Stimulated activated CD4-positive, alpha-beta T cell treated with anti-CD3 and anti-CD28 coated beads, Interleukin-12 subunit alpha, Interleukin-12 subunit beta, amount 100 ng/mL, for 24 hours (primary cell): ENCODE data around the gene CFHR4.
"Not testable (repeated sequence)": the region's sequence is repeated elsewhere in the genome, so short reads cannot be mapped to it uniquely, and the experiment has no call there.

ENCODE experiments used
- DNase-seq, 2 experiments: peaks; one replicate each; pipeline ENCODE4 v3.0.0-alpha.2; 2020; ENCODE audit warnings: low read depth in 2 of 2

The CFHR4 gene

GRCh38 chr1:196887515-196888239 is at the start of gene CFHR4:
TSS of gene CFHR4 (plus strand) at chr1:196888052. CDS start at chr1:196888151, 99 bp downstream.
- no peak for DNase-seq

DNA sequence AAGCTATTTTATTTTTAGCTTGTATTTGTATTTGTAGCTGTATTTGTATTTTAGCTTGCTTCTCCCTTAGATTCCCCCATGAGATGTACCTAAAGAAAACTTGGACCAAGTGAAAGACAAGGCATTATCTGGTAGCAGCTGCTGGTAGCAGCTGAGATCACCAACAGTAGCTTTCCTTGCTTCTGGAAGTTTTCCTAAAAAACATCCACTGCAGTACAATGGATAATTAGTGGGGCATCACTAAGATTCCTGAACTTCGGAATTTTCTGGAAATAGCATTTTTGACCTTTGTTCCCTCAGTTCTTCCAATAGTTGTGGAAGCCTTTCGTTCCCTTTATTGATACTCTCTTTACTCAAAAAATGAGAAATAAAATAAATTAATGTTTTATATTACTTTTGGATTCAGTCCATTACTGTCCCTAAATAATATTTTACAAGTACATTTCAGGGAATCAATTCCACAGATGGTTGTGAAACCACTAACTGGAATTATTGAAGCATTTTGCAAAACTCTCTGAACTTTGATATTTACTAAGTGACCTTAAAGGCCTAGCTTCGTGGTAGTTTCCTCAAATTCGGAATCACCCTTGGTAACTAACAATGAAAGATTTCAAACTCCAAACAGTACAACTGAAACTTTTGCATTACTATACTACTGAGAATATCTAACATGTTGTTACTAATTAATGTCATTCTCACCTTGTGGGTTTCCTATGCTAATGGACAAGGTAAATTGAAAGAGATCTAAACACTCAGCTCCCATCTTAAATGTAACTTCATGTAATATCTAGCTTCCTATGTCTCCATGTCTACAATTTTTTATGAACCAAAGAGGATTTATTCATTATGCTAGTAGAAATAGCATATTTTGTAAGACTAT is 38.0 kb upstream of the CFHR4 start:
- DNase-seq, result not testable (repeated sequence)

DNA sequence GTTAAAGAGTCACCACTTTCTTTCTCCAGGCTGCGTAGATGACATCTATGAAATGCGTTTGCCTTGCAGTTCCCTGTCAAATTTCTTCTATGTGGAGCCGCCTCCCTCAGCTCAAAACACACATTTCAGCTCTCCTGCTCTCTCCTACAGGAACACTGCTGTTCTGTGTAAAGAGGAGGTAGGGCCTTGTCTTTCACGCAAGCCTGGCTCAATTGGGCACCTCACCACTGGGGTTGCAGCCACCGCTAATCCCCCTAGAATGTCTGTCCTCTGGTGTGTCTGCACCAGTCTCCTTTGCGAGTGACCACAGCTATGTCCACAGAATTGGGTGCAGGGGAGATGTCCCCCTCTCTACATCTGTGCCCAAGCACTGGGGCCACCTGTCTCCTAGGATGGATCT is 31.8 kb upstream of the CFHR4 start:
- DNase-seq, result no peak

DNA sequence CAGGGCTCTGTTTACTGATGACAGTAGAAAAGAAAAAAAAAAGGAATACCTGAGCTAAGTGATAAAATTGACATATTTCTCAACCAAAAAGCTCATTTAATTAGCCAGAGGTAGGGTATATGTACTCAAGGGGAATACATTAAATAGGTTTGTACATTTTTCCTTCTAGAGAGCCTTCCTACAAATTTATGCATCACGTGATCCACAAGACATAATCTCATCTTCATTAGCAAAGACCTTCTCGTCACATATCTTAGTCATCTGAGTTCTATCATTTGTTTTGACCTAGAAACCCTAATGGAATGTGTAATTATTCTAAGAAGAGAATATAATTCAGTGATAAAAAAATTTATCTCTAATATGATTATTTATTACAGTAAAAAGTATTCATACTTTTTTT is 30.7 kb upstream of the CFHR4 start:
- DNase-seq, result no peak

DNA sequence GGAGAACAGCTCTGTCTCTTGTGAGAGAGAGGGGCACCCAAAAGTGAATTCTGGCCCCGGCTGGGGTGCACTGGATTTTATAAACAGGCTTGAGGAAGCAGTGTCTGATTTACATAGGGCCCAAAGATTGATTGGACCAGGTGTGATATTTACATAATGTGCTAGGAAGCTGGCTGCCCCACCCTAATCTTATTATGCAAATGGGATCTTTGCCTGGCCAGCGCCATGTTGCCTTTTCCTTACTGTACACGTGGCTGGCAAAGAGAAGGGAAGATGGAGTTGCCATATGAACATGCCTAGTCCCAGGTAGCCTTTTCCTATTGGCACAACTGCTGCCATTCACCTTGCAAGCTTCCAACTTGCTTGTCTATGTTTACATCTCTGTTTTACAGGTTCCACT is 29.0 kb upstream of the CFHR4 start:
- DNase-seq, result no peak

- no peak for DNase-seq
Measured at GRCh38 chr1:196860323-196860884, 27.4 kb upstream of the CFHR4 start.

DNA sequence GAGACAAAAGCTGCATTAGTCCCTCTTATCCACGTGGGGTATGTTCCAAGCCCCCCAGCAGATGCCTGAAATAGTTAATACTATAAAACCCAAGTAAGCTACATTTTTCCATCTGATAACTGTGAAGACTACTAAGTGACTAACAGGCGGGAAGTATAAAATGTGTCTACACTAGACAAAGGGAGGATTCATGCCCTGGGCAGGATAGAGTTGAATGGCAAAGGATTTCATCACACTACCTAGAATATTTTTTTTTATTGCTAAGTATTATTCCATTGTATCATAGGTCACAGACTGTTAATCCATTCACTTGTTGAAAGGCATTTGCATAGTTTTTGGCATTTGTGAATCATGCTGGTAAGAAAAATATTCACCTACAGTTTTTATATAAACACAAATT is 26.4 kb upstream of the CFHR4 start:
- DNase-seq, result no peak

GRCh38 chr1:196866974-196867373 is 20.9 kb upstream of the CFHR4 start:
- no peak for DNase-seq

GRCh38 chr1:196873385-196873784 is 14.5 kb upstream of the CFHR4 start:
- DNase-seq, result no peak

DNA sequence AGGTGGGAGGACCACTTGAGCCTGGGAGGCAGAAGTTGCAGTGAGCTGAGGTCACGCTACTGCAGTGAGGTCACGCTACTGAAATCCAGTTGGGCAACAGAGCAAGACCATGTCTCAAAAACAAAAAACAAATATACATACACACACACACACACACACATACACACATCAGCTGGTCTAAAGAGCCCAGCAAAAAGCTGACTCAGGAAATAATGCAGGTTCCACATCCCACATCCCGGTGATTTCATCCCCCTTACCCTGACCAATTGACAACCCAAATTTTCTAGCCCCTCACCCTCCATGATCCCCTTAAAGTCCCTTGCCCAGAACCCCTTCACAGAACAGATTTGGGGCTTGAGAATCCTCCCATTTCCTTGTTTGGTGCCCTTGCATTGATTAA is 11.9 kb upstream of the CFHR4 start:
- no peak for DNase-seq

- DNase-seq, result no peak
Measured at GRCh38 chr1:196877964-196878363, 9.9 kb upstream of the CFHR4 start.

- DNase-seq, result not testable (repeated sequence)
Measured at GRCh38 chr1:196886560-196886959, 1.3 kb upstream of the CFHR4 start.

DNA sequence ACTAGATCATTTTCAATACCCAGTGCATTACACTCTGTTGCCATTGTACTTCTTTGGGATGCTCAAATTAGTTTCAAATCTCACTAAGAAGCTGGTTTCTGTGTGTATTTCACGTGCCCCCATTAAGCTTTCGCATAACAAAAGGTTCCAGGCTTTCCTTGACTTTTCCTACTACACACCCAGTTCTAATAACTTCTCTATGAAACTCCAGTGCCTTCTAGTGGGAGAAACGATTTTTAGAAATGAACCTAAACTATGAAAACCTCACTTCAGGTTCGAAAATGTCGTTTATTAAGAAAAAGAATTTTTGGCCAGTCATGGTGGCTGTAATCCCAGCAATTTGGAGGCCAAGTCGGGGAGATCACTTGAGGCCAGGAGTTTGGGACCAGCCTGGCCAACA is 2.8 kb downstream of the CFHR4 start:
- no peak for DNase-seq

DNA sequence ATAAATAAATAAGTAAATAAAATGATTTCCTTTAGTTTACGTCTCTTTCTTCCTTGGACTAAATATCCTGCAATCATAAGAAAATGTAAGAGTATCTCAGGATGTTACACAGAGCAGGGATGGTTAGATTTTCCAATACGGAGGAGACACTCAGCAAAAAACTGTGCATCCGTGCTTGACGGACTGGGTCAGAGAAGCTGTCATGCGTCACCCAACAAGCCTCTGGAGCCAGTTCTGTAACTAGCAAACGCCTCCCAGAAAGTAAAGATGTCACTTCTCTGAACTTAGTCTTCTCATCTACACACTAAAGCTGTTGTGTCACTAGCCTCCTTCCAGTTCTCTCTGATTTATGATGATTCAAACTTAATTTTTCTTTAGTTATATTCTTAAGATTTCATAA is 3.4 kb downstream of the CFHR4 start:
- no peak for DNase-seq

DNA sequence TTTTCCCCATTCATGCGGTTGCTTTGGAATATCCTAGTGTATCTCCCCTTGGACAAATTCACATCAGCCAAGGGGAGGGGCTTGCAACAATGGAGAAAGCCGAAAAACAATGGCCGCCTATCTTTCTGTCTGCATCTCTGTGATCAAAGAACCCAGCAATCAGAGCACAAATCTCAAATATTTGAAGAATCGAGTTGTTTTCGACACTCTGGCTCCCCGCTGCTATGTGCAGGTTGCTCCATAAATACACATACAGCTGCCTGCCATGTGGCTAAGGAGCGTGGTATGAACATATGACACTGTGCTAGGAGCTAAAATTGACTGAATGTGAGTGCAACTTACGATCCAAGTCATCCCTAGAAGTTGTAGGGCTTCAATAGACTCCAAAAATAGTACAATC is 8.5 kb downstream of the CFHR4 start:
- DNase-seq, result no peak

DNA sequence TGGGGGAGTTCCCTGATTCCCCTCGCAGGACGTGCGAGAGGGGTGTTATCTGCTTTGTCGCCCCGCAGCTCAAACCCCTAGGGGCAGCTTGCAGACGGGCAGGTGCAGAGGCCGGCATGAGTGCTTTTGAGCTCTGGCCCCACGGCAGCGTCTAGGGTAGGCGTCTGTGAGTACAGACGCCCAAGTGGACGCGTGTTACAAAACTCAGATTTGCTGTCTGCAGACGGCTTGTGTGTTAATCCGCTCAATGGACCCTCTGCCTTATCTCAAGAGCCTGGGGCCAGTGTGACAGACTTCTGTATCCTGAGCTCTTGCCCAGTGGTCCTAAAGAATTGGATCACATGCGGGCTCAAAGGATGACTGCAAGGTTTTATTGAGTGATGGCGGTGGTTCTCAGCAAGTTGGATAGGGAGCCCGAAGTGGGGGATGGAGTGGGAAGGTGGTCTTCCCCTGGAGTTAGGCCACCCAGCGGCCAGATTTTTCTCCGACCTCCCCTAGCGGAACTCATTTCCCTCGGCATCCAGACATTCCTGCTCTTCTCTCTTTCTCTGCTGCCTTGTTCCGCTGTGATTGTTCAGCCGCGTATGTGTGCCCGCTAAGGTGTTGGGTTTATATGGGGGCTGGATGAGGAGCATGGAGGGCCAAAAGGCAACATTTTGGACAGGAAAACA is 9.4 kb downstream of the CFHR4 start:
- no peak for DNase-seq

GRCh38 chr1:196902344-196902743 is 14.5 kb downstream of the CFHR4 start:
- DNase-seq, result no peak

- DNase-seq, result no peak
Measured at GRCh38 chr1:196910215-196910614, 22.4 kb downstream of the CFHR4 start.

DNA sequence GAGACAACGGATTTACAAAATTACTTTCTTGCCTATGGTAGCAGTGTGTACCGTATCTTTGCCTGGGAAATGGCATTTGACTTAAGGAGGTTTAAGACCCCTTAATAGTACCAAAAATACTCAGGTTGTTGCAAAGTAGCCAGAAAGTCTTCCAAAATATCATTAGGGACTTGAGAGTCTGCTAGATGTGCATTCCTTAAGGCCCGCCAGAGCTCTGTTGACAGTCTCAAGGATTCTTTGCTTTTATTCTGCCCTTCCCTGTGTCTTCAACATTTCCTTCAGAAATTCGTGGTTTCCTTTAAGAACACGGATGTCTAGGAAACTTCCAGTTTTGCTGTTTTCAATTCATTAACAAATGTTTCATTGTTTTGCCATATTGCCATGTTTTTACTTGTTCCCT is 24.4 kb downstream of the CFHR4 start:
- not testable (repeated sequence) for DNase-seq

DNA sequence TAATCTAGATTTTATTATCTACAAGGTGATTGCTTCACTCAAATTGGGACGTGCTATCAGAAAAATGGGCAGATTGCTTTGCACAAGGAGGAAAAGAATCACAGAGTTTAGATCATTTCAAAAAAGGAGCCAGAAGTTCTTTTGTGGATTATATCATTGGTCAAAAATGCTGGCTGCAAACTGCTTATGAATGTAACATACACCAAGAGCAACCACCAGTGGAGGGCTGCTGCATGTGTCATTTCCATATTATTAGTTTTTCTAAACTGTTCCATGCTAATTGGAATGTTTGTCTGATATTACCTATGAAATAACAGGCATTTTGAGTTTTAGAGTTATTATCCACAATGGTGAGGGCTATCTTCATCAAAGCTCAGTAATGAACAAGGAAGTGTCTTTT is 39.0 kb downstream of the CFHR4 start:
- DNase-seq, result not testable (repeated sequence)

GRCh38 chr1:196932853-196933252 is 45.0 kb downstream of the CFHR4 start:
- DNase-seq, result not testable (repeated sequence)

DNA sequence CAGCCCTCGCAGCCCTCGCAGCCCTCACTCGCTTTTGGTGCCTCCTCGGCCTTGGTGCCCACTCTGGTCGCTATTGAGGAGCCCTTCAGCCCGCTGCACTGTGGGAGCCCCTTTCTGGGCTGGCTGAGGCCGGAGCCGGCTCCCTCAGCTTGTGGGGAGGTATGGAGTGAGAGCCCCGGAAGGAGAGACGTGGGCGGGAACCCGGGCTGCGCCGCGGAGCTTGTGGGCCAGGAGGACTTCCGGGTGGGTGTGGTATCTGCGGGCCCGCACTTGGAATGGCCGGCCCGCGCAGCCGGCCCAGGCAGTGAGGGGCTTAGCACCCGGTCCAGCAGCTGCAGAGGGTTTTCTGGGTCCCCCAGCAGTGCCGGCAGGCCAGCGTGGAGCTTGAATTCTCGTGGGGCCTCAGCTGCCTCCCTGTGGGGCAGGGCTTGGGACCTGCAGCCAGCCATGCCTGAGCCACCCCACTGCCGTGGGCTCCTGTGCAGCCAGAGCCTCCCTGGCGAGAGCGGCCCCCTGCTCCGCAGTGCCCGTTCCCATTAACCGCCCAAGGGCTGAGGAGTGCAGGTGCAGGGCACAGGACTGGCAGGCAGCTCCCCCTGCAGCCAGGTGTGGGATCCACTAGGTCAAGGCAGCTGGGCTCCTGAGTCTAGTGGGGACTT is 45.8 kb downstream of the CFHR4 start:
- DNase-seq, result no peak
